ENCODE data around the gene NT5E.
A peak's percentile ranks its signal among the peaks of the same experiment; 100 is the strongest.

NT5E gene

DNA sequence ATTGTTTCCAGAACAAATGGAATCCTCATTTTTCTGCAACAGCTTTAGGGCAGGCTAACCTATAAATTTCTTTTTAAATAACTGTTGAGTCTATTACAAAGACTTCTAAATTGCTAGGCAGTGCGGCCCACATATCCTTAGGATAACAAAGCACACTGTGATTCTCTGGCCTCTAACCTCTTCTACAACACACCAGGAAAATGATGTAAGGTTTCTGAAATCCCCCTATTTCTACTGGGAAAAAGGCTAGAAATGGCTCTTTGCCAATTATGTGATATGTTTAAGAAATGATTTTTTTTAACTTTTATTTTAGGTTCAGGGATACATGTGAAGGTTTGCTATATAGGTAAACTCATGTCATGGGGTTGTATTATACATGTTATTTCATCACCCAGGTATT lies 17.3 kb upstream of the NT5E start:
- no peak for DNase-seq (ENCODE audit: extremely low read depth, low read depth)
- TF ChIP-seq, protein P1, sequence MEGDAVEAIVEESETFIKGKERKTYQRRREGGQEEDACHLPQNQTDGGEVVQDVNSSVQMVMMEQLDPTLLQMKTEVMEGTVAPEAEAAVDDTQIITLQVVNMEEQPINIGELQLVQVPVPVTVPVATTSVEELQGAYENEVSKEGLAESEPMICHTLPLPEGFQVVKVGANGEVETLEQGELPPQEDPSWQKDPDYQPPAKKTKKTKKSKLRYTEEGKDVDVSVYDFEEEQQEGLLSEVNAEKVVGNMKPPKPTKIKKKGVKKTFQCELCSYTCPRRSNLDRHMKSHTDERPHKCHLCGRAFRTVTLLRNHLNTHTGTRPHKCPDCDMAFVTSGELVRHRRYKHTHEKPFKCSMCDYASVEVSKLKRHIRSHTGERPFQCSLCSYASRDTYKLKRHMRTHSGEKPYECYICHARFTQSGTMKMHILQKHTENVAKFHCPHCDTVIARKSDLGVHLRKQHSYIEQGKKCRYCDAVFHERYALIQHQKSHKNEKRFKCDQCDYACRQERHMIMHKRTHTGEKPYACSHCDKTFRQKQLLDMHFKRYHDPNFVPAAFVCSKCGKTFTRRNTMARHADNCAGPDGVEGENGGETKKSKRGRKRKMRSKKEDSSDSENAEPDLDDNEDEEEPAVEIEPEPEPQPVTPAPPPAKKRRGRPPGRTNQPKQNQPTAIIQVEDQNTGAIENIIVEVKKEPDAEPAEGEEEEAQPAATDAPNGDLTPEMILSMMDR (IDR thresholded peaks at IDR 0.05; ENCODE audit: low read depth, low read length, missing control alignments): no peak
- no peak overlapping the region for H3K4me3 ChIP-seq (replicated peaks; ENCODE audit: low read depth, low read length)

DNA sequence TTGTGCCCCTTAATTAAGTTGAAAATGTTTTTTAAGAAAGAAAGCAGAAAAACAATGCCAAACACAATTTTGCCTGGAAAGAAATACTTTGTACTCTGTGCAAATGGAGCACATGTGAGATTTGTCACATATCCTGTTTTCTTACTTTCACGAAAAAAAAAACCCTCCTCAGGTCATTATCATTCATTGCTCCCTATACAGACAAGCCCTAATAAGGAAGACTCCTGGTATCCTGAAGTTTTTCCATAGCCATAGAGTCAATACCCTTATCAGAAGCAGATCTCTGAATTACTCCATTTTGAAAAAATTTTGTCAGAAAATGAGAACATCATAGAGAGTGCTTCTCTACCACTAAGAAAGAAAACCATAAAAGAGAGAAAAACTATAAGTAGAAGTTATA lies 14.0 kb upstream of the NT5E start:
- TF ChIP-seq, protein P1 (IDR thresholded peaks at IDR 0.05; ENCODE audit: low read depth, low read length, missing control alignments): no peak
- no peak for DNase-seq (ENCODE audit: extremely low read depth, low read depth)
- H3K4me3 ChIP-seq (replicated peaks; ENCODE audit: low read depth, low read length): no peak overlapping the region

DNA sequence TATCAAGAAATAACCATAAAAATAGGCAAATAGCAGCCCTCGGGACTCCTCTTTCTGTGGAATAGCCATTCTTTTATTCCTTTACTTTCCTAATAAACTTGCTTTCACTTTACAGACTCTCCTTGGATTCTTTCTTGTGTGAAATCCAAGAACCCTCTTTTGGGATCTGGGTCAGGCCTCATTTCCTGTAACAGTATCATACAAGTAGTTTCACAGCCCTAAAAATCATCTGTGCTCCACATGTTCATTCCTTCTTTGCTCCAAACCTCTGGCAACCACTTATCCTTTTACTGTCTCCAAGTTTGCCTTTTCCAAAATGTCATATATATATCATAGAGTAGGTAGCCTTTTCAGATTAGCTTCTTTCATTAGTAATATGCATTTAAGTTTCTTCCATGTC lies 13.5 kb upstream of the NT5E start:
- TF ChIP-seq, protein P1 (IDR thresholded peaks at IDR 0.05; ENCODE audit: low read depth, low read length, missing control alignments): no peak

DNA sequence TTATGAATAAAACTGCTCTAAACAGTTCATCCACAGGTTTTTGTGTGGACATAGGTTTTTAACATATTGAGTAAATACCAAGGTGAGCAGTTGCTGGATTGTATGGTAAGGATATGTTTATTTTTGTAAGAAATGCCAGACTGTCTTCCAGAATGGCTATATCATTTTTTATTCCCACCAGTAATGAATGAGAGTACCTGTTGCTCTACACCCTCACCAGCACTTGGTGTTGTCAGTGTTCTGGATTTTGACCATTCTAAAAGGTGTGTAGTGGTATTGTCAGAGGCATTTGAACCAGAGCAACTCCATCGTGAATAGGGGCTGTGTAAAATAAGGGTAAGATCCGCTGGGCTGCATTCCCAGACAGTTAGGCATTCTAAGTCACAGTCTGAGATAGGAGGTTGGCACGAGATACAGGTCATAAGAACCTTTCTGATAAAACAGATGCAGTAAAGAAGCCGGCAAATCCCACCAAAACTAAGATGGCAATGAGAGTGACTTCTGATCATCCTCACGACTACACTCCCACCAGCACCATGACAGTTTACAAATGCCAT lies 12.9 kb upstream of the NT5E start:
- TF ChIP-seq, protein P1 (IDR thresholded peaks at IDR 0.05; ENCODE audit: low read depth, low read length, missing control alignments): no peak
- H3K4me3 ChIP-seq (replicated peaks; ENCODE audit: low read depth, low read length): no peak overlapping the region
- no peak for DNase-seq (ENCODE audit: extremely low read depth, low read depth)

More for the DNA sequence above, 13.5 kb upstream of the NT5E start:
- 0 out of 2 replicates have a peak overlapping the region, but pooled peaks have one; percentile 8 for H3K4me3 ChIP-seq (replicated peaks; ENCODE audit: low read depth, low read length)
- peak; percentile 86 for DNase-seq (ENCODE audit: extremely low read depth, low read depth)

DNA sequence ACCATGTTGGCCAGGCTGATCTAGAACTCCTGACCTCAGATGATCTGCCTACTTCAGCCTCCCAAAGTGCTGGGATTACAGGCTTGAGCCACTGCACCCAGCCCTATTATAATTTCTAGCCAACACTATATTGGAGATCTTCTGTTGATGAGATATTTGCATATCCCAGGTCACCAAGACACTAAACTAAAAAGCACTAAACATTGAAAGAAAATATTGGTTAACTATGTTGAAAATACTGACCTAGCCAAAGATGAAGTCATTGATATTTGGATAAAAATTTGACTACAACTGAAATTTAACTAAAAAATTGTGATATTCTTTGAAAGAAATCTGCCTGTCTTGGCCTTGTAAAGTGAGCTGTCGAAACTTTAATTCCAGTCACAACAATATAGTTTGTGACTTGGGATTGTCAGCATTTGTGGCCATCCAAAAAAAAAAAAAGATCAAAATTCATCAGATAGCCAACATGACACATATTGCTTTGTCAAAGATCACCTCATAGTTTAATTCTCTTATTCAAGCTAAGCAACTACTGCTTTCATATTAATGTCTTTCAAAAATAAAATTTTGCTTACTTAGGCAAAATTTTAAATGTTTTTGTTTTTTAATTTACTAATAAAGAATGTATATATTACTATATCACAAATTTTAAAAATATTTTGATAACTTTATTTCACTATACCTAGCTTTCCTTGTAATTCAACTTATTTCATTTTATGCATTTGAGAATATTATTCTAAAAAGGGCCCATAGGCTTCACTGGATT lies 6.3 kb upstream of the NT5E start:
- TF ChIP-seq, protein P1 (IDR thresholded peaks at IDR 0.05; ENCODE audit: low read depth, low read length, missing control alignments): no peak
- no peak overlapping the region for H3K4me3 ChIP-seq (replicated peaks; ENCODE audit: low read depth, low read length)
- no peak for DNase-seq (ENCODE audit: extremely low read depth, low read depth)

DNA sequence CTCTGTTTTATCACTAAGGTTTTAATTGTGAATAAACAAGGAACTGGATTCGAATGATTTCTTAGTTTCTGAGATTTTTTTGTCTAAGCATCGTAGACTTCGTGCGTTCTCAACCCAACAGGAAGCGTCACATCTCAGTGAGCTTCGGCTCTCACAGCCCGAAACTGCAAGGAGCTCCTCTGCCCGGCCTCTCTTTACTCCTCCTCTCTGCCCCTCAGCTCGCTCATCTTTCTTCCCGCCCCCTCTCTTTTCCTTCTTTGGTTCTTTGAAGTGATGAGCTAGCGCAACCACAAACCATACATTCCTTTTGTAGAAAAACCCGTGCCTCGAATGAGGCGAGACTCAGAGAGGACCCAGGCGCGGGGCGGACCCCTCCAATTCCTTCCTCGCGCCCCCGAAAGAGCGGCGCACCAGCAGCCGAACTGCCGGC lies 480 bp upstream of the NT5E start:
- H3K4me3 ChIP-seq (replicated peaks; ENCODE audit: low read depth, low read length): peak overlapping the region; percentile 63
- DNase-seq (ENCODE audit: extremely low read depth, low read depth): no peak
- TF ChIP-seq, protein P1 (IDR thresholded peaks at IDR 0.05; ENCODE audit: low read depth, low read length, missing control alignments): no peak

Measured in HFF-Myc (cell line).